Measurements from ENCODE around the gene SLC2A1. TPM values are rescaled to one million over a fixed set of nuclear protein-coding genes. Genes with fewer than 3 reads are reported as not detected.

The SLC2A1 gene
- total and polyA plus RNA-seq, 12 donors: 4.6 to 123 (median 24.3) TPM

- TF ChIP-seq POLR2A (IDR thresholded peaks at IDR 0.05) (no peak), CTCF (IDR thresholded peaks at IDR 0.05) (no peak)
- Histone ChIP-seq H3K4me1 (replicated peaks in 1 of 2) (peaks cover 0 to 10% of the 10 kb centered on the region in 2 donors), H3K4me3 (no peak overlapping the region), H3K27me3 (no peaks in the 10 kb centered on the region), H3K36me3 (replicated peaks in 1 of 2) (no peaks in the 10 kb centered on the region), H3K9me3 (replicated peaks in 1 of 3) (no peaks in the 10 kb centered on the region), H3K27ac (peak overlapping the region in 1 of 5 donors; percentile 39)
- DNase-seq: no peak
- intact Hi-C loops (cut with DNase I): no loop called here
- WGBS, 4 donors: 86 to 93% (median 90%) methylated on average over 6 to 13 of the region's 13 CpGs
Observed at GRCh38 chr1:42953182-42954180, 5.2 kb downstream of the SLC2A1 start.

- Histone ChIP-seq H3K27ac (peak overlapping the region in 1 of 5 donors; percentile 39), H3K36me3 (replicated peaks in 1 of 2) (no peaks in the 10 kb centered on the region), H3K4me3 (no peak overlapping the region), H3K27me3 (no peaks in the 10 kb centered on the region), H3K4me1 (replicated peaks in 1 of 2) (peaks cover 0 to 8% of the 10 kb centered on the region in 2 donors), H3K9me3 (replicated peaks in 1 of 3) (no peaks in the 10 kb centered on the region)
- no peak for DNase-seq
- 90 to 94% (median 92%) methylated on average over 7 to 11 of the region's 11 CpGs for WGBS, 4 donors
- no peak for TF ChIP-seq CTCF (IDR thresholded peaks at IDR 0.05)
- no peak for TF ChIP-seq POLR2A (IDR thresholded peaks at IDR 0.05)
- intact Hi-C loops (cut with DNase I): no loop called here
Observed at GRCh38 chr1:42952303-42953001, 6.2 kb downstream of the SLC2A1 start.

- intact Hi-C loops (cut with DNase I): no loop called here
- DNase-seq: no peak
- H3K27ac ChIP-seq: no peak overlapping the region
- no peak for TF ChIP-seq POLR2A (IDR thresholded peaks at IDR 0.05)
- TF ChIP-seq CTCF (IDR thresholded peaks at IDR 0.05): no peak
- H3K4me3 ChIP-seq: no peak overlapping the region
- WGBS, 4 donors: 93 to 100% (median 97%) methylated on average over 1 of the region's 1 CpG
- H3K36me3 ChIP-seq (replicated peaks in 1 of 2): no peaks in the 10 kb centered on the region
- peaks cover 0 to under 1% of the 10 kb centered on the region in 2 donors for H3K4me1 ChIP-seq (replicated peaks in 1 of 2)
- H3K9me3 ChIP-seq (replicated peaks in 1 of 3): no peaks in the 10 kb centered on the region
- H3K27me3 ChIP-seq: no peaks in the 10 kb centered on the region
Observed at GRCh38 chr1:42951588-42951987, 7.1 kb downstream of the SLC2A1 start.

- Histone ChIP-seq H3K9me3 (replicated peaks in 1 of 3) (no peaks in the 10 kb centered on the region), H3K4me1 (replicated peaks in 1 of 2) (peaks cover 0 to 9% of the 10 kb centered on the region in 2 donors), H3K36me3 (replicated peaks in 1 of 2) (no peaks in the 10 kb centered on the region), H3K4me3 (no peak overlapping the region), H3K27ac (no peak overlapping the region), H3K27me3 (no peaks in the 10 kb centered on the region)
- DNase-seq: no peak
- TF ChIP-seq CTCF (IDR thresholded peaks at IDR 0.05): no peak
- no peak for TF ChIP-seq POLR2A (IDR thresholded peaks at IDR 0.05)
- WGBS, 4 donors: 94 to 95% (median 95%) methylated on average over 5 of the region's 5 CpGs
- intact Hi-C loops (cut with DNase I): no loop called here
Observed at GRCh38 chr1:42950116-42950481, 8.6 kb downstream of the SLC2A1 start.
